AG04449 (cell line): ENCODE data around the gene CDRT15.
A peak's percentile ranks its signal among the peaks of the same experiment; 100 is the strongest.

Experiments
- CTCF ChIA-PET: fragments of 350-600 bp; formaldehyde crosslinking; extraction: SDS; loops from one replicate; lab custom pipeline; 2021; ENCODE audit warnings: antibody characterized with exemption; lab: Yijun Ruan, JAX
- POLR2A ChIA-PET: fragments of 400-600, 350-600 bp; formaldehyde crosslinking; extraction: SDS; loops from one replicate; lab custom pipeline; 2020; ENCODE audit warnings: antibody characterized with exemption, inconsistent platforms; lab: Yijun Ruan, JAX
- DNase-seq: peaks from one replicate; pipeline ENCODE4 v3.0.0-alpha.2; 2010; ENCODE audit warnings: low read depth, low spot score
- H3K4me3 ChIP-seq: 2 replicates; pipeline ENCODE4 v1.5.1; 2011; ENCODE audit warnings: low read depth, mild to moderate bottlenecking, control low read depth, low read length
- TF ChIP-seq, protein P1 (sequence below): IDR thresholded peaks from one replicate; pipeline ENCODE4 v1.5.1; 2011; ENCODE audit warnings: mild to moderate bottlenecking, moderate library complexity, low read length, control low read depth, inconsistent platforms; ENCODE audit not compliant: insufficient read depth; ENCODE audit errors: missing control alignments

The CDRT15 gene

DNA sequence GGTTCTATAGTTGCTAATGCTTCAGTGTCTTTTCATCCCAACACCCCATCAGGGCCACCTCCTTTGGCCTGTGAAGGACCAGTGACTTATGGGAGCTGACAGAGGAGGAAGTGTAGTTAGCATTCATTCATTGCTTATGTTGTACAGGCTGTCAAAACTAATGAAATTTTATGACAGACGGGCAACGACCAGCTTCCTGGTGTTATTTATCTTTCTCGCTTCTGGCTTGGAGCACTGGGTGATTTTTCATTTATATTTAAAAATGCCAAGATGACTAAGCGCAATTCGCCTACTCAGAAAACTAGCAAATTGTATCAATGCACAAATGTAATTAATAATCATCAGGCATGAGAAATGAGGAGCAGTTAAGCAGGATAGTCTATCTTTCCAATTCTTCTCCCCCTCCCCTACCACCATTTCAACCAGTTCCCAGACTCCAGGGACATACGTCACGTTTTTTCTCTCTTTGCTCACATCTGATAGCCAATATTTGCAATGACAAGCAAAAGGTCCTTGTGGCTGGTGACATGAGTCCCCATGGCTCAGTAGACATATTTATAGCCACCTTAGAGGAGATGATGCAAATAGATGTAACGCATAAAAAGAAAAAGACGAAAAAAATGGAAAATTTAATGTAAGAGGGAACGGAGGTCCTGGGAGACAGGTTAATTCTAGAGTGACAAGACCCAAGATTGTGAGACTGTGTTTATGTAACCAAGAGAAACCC lies 11.2 kb downstream of the CDRT15 start:
- CTCF ChIA-PET, result interaction anchor here (0.6 kb wide), 1 partner anchor 1002 kb away, joined by 3 read pairs; no protein-coding TSS in a partner anchor
- TF ChIP-seq, protein P1, sequence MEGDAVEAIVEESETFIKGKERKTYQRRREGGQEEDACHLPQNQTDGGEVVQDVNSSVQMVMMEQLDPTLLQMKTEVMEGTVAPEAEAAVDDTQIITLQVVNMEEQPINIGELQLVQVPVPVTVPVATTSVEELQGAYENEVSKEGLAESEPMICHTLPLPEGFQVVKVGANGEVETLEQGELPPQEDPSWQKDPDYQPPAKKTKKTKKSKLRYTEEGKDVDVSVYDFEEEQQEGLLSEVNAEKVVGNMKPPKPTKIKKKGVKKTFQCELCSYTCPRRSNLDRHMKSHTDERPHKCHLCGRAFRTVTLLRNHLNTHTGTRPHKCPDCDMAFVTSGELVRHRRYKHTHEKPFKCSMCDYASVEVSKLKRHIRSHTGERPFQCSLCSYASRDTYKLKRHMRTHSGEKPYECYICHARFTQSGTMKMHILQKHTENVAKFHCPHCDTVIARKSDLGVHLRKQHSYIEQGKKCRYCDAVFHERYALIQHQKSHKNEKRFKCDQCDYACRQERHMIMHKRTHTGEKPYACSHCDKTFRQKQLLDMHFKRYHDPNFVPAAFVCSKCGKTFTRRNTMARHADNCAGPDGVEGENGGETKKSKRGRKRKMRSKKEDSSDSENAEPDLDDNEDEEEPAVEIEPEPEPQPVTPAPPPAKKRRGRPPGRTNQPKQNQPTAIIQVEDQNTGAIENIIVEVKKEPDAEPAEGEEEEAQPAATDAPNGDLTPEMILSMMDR, result no peak
- no peak for DNase-seq
- no peak overlapping the region for H3K4me3 ChIP-seq
- POLR2A ChIA-PET, result no interaction called here

DNA sequence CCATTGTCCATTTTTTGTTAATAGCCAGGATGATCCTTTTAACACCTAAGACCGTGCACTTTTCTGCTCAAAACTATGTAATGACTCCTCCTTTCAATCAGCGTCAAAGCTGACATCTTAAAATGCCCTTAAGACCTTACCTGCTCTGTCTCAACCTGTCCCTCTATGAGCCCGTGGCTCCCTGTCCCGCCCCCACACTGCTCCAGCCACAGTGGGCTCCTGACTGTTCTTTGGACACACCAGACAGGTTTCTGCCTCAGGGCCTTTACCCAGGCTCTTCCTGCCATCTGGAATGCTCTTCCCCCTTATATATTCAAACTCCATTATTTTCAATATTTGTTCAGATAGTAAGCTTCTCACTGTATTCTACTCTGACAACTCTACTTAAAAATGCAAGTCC lies 14.1 kb downstream of the CDRT15 start:
- H3K4me3 ChIP-seq, result no peak overlapping the region
- CTCF ChIA-PET, result no interaction called here
- DNase-seq, result no peak
- TF ChIP-seq, protein P1, result no peak
- POLR2A ChIA-PET, result no interaction called here

DNA sequence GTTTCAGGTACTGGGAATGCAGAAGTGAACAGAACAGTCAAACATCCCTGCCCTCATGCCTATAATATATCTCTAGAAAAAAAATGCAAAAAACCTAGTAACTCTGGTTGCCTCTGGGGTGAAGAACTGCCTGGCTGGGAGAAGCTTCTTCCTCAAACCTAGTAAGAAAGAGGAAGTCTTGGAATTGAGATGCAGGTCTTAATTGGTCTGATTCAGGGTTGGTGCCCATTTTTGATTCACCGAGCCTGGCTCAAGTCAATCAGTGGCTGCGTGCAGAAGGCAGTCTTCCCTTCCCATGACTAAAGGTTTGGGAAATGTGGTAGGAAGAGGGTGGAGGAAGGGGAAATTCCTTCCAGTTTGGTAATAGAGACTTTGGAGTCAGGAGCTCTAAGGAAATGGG lies 22.4 kb downstream of the CDRT15 start:
- no peak for DNase-seq
- H3K4me3 ChIP-seq, result no peak overlapping the region
- TF ChIP-seq, protein P1, result no peak
- ChIA-PET CTCF (interaction anchor here (0.9 to 1.6 kb wide), 3 partner anchors 12 to 84 kb away, joined by 3 to 4 read pairs (median 4); no protein-coding TSS in a partner anchor), POLR2A (no interaction called here)

DNA sequence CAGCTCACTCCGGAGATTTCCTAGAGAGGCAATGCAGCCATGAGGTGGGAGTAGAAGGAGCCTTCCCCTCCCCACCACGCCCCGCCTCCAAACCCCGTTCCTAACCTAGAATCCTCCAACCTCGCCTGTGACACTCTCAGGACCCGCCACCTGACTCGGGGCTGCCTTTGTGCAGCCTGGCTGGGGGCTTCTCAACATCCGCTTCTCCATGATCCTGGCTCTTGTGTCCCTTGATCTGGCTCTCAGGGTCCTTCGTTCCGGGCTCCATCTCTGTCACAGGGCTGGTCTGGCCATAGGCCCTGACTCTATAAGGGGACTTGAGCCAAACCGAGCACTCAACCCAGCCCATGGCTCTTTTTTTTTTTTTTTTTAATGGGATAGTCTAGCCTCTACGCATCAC lies 24.3 kb downstream of the CDRT15 start:
- ChIA-PET CTCF (interaction anchor here (1.6 to 2.6 kb wide), 3 partner anchors 9 to 18 kb away, joined by 3 to 8 read pairs (median 7); no protein-coding TSS in a partner anchor), POLR2A (no interaction called here)
- no peak for DNase-seq

DNA sequence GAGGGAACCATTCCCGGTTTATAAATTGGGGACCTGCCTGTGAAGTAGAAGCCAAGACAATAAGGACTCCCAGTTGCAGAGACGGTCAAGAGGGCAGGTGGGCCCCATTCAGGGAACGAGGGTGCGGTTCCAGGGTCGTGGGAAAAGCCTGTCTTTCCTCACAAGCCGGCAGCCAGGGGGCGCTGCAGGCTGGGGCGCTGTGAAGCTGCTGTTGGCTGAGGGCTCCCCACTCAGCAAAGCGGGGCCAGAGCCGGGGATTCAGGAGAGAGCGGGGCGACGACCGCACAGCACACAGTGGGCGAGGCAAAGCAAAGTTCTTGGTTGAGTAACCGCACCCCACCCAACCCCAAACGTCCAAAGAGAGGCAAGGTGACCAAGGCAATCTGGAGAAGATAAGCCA lies 24.9 kb downstream of the CDRT15 start:
- H3K4me3 ChIP-seq, result no peak overlapping the region
- TF ChIP-seq, protein P1, result peak; percentile 26
- ChIA-PET POLR2A (no interaction called here), CTCF (interaction anchor here (1.6 to 2.6 kb wide), 3 partner anchors 9 to 18 kb away, joined by 3 to 8 read pairs (median 7); no protein-coding TSS in a partner anchor)
- no peak for DNase-seq

More for the DNA sequence above, 24.3 kb downstream of the CDRT15 start:
- TF ChIP-seq, protein P1, result no peak
- no peak overlapping the region for H3K4me3 ChIP-seq

DNA sequence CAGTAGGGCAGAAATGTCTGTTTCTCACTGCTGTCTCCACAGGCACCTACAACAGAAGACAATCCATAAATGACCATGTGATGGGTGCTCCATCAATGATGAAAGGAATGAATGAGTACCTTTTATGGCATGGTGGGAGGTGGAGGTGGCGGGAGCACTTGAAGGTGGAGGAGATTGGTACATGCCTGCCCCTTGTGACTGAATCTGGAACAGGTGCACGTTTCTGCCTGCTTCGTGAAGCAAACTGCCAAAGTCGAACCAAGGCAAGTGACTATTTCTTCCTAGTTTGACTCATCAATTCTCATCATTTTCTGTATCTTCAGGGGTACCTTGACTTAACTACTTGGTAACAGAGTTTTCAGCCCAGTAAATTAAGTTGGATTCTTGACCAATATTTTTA lies 25.4 kb downstream of the CDRT15 start:
- ChIA-PET CTCF (interaction anchor here (2.6 kb wide), 1 partner anchor 8 kb away, joined by 8 read pairs; no protein-coding TSS in a partner anchor), POLR2A (no interaction called here)
- no peak for DNase-seq
- TF ChIP-seq, protein P1, result no peak
- no peak overlapping the region for H3K4me3 ChIP-seq
